Ovary (tissue), 3 donors: Measurements from ENCODE around the gene PPFIBP2.

Experiments used
- EP300 ChIP-seq: sonication (generic); formaldehyde crosslinking; IDR thresholded peaks from one replicate; pipeline ENCODE4 v1.6.1; 2017; ENCODE audit warnings: antibody characterized with exemption
- POLR2A ChIP-seq: fragments of 450-650 bp; IDR thresholded peaks from one replicate; pipeline ENCODE4 v1.6.1; 2017; ENCODE audit warnings: antibody characterized with exemption, mild to moderate bottlenecking, moderate library complexity
- TF ChIP-seq, protein P1 (sequence below), 3 donors: fragments of 450-650 bp in 2 of 3; fragments of 200-600 bp in 1 of 3; IDR thresholded peaks; one replicate each; pipeline versions ENCODE4 v1.5.1 to v1.8.0; 2016 to 2022; ENCODE audit warnings: antibody characterized with exemption in 3 of 3, mild to moderate bottlenecking in 1 of 3
- donor health status: DM: no; HTN: no; CAD: no.

- TF ChIP-seq, protein P1, sequence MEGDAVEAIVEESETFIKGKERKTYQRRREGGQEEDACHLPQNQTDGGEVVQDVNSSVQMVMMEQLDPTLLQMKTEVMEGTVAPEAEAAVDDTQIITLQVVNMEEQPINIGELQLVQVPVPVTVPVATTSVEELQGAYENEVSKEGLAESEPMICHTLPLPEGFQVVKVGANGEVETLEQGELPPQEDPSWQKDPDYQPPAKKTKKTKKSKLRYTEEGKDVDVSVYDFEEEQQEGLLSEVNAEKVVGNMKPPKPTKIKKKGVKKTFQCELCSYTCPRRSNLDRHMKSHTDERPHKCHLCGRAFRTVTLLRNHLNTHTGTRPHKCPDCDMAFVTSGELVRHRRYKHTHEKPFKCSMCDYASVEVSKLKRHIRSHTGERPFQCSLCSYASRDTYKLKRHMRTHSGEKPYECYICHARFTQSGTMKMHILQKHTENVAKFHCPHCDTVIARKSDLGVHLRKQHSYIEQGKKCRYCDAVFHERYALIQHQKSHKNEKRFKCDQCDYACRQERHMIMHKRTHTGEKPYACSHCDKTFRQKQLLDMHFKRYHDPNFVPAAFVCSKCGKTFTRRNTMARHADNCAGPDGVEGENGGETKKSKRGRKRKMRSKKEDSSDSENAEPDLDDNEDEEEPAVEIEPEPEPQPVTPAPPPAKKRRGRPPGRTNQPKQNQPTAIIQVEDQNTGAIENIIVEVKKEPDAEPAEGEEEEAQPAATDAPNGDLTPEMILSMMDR (IDR thresholded peaks at IDR 0.05): peak in 1 of 3 donors; percentile 7
- TF ChIP-seq POLR2A: no peak
- TF ChIP-seq EP300: no peak
These were observed 1.1 kb upstream of the PPFIBP2 start for GRCh38 chr11:7512525-7513233.
